Measurements from ENCODE around the gene NPAS3. TPM values are rescaled to one million over a fixed set of nuclear protein-coding genes. Genes with fewer than 3 reads are reported as not detected.

The NPAS3 gene
- total RNA-seq, 4 donors from 2014 or later = 0.51 to 15.2 (median 6.6) TPM

DNA sequence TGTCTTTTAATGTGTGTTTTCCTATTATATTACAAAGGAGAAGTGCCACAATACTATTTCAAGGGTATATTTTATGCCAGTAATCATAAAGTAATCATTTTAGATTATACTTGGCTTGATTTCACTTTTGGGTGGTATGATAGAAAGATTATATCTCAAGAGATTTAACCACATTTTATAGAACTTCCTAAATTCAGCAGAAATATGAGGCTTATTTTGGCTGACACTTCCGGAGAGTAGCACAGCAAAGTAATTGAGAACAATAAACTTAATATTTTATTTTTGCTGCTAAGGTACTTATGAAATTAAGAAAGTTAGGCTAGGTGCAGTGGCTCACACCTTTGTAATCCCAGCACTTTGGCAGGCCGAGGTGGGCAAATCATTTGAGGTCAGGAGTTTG is 319.1 kb downstream of the NPAS3 start:
- Histone ChIP-seq H3K27me3 (no peaks in the 10 kb centered on the region), H3K4me3 (no peak overlapping the region), H3K36me3 (no peaks in the 10 kb centered on the region), H3K4me1 (no peaks in the 10 kb centered on the region), H3K27ac (no peak overlapping the region), H3K9me3 (no peaks in the 10 kb centered on the region)
- no peak for DNase-seq
- intact Hi-C loops (cut with DNase I; ENCODE audit: low total_unique reads) = no loop called here
- no peak for TF ChIP-seq POLR2A (IDR thresholded peaks at IDR 0.05)
- TF ChIP-seq, protein P1, sequence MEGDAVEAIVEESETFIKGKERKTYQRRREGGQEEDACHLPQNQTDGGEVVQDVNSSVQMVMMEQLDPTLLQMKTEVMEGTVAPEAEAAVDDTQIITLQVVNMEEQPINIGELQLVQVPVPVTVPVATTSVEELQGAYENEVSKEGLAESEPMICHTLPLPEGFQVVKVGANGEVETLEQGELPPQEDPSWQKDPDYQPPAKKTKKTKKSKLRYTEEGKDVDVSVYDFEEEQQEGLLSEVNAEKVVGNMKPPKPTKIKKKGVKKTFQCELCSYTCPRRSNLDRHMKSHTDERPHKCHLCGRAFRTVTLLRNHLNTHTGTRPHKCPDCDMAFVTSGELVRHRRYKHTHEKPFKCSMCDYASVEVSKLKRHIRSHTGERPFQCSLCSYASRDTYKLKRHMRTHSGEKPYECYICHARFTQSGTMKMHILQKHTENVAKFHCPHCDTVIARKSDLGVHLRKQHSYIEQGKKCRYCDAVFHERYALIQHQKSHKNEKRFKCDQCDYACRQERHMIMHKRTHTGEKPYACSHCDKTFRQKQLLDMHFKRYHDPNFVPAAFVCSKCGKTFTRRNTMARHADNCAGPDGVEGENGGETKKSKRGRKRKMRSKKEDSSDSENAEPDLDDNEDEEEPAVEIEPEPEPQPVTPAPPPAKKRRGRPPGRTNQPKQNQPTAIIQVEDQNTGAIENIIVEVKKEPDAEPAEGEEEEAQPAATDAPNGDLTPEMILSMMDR (IDR thresholded peaks at IDR 0.05) = no peak

DNA sequence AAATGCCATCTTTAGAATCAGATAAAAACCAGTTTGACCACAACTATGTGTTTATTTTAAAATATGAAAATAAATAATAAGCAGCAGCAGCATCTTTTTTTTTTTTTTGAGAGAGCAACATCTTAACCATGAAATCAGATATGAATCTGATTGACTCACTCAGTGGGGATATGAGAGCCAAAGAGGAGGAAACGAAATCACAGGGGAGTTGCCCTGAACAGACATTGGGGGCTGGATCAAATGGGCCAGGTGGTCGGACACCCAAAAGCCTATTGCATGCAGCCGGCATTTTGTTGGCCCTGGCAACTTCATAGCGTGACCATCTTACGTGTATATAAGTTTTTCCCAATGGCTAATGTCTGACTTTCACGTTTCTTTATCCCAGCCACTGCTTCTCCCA is 321.1 kb downstream of the NPAS3 start:
- no peak for DNase-seq
- H3K4me1 ChIP-seq = no peaks in the 10 kb centered on the region
- no peaks in the 10 kb centered on the region for H3K27me3 ChIP-seq
- no peaks in the 10 kb centered on the region for H3K36me3 ChIP-seq
- intact Hi-C loops (cut with DNase I; ENCODE audit: low total_unique reads) = no loop called here
- H3K9me3 ChIP-seq = no peaks in the 10 kb centered on the region
- H3K27ac ChIP-seq = no peak overlapping the region
- H3K4me3 ChIP-seq = no peak overlapping the region
- no peak for TF ChIP-seq POLR2A (IDR thresholded peaks at IDR 0.05)
- TF ChIP-seq, protein P1 (IDR thresholded peaks at IDR 0.05) = no peak

DNA sequence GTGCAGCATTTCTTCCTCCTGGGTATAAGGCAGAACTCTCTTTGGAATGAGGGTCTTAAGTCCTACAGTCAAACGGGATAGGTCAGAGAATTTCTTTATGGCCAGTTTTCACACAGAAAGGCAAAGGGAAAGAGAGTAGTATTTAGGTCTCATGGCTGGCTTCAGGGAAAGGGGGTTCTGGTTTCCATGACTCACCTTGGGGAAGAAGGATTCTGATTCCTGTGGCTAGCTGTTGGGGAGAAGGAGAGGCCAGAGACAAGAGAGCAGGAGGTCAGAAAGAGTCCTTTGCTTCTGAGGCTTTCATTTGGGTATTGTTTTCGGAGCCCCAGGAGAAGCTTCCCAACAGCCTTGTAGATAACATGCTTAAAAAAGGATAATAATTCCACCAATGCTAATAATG is 332.5 kb downstream of the NPAS3 start:
- intact Hi-C loops (cut with DNase I; ENCODE audit: low total_unique reads) = no loop called here
- DNase-seq = no peak
- Histone ChIP-seq H3K27ac (no peak overlapping the region), H3K4me3 (no peak overlapping the region), H3K27me3 (no peaks in the 10 kb centered on the region), H3K9me3 (no peaks in the 10 kb centered on the region), H3K36me3 (no peaks in the 10 kb centered on the region), H3K4me1 (no peaks in the 10 kb centered on the region)
- no peak for TF ChIP-seq POLR2A (IDR thresholded peaks at IDR 0.05)
- TF ChIP-seq, protein P1 (IDR thresholded peaks at IDR 0.05) = no peak

DNA sequence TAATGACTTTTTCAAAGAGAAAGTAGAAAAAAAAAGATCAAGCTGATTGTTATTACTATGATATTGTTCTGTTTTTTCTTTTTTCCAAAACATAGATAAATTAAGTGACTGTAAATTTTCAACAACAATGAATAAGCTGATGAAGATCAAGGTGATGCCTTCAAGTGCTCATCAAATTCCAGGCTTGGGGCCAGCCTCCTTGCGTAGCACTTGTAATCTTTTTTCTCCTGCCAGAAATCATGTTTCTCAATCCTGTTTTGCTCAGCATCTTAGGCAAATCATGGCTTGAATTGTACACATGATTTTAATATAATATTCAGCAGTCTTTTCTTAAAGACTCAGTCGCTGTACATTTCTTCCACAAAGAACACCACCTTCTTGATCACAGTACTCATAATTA is 333.2 kb downstream of the NPAS3 start:
- H3K27me3 ChIP-seq = no peaks in the 10 kb centered on the region
- DNase-seq = no peak
- no peak overlapping the region for H3K27ac ChIP-seq
- no peak overlapping the region for H3K4me3 ChIP-seq
- intact Hi-C loops (cut with DNase I; ENCODE audit: low total_unique reads) = no loop called here
- H3K9me3 ChIP-seq = no peaks in the 10 kb centered on the region
- no peaks in the 10 kb centered on the region for H3K4me1 ChIP-seq
- no peak for TF ChIP-seq POLR2A (IDR thresholded peaks at IDR 0.05)
- TF ChIP-seq, protein P1 (IDR thresholded peaks at IDR 0.05) = no peak
- H3K36me3 ChIP-seq = no peaks in the 10 kb centered on the region

DNA sequence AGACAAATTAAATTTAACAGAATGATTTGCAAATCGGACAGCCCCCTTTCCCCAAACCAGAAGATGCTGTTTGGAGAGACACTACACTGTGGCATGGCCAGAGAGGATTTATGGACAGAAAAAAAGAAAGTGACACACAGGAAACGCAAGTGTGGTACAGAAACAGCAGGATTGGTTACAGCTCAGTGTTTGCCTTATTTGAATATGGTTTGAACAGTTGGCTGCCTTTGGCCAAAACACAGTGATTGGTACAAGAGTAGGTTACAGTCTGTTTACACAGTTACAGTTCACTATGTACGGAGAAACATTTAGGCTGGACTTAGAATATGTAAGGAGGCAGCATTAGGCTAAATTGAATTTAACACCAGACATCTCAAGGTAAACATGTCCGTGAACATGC is 335.3 kb downstream of the NPAS3 start:
- H3K36me3 ChIP-seq = no peaks in the 10 kb centered on the region
- no peak overlapping the region for H3K27ac ChIP-seq
- H3K4me1 ChIP-seq = no peaks in the 10 kb centered on the region
- no peaks in the 10 kb centered on the region for H3K9me3 ChIP-seq
- no peak for DNase-seq
- intact Hi-C loops (cut with DNase I; ENCODE audit: low total_unique reads) = no loop called here
- no peak overlapping the region for H3K4me3 ChIP-seq
- TF ChIP-seq, protein P1 (IDR thresholded peaks at IDR 0.05) = no peak
- TF ChIP-seq POLR2A (IDR thresholded peaks at IDR 0.05) = no peak
- no peaks in the 10 kb centered on the region for H3K27me3 ChIP-seq

Data from uterus (tissue), 4 donors.